GM19324 (cell line): Measurements from ENCODE around the gene PLAAT3.
A peak's percentile ranks its signal among the peaks of the same experiment; 100 is the strongest.
"Not testable (repeated sequence)": the region's sequence is repeated elsewhere in the genome, so short reads cannot be mapped to it uniquely, and the experiment has no call there.

Source experiments
- ATAC-seq: cut with Tn5 transposase; IDR thresholded peaks from one replicate; pipeline ENCODE4 v1.9.1; 2021; ENCODE audit warnings: mild to moderate bottlenecking, moderate library complexity; ENCODE audit not compliant: unreplicated experiment, low FRiP score

Gene PLAAT3

GRCh38 chr11:63572026-63572688, 42.1 kb downstream of the PLAAT3 start:
- ATAC-seq: no peak

DNA sequence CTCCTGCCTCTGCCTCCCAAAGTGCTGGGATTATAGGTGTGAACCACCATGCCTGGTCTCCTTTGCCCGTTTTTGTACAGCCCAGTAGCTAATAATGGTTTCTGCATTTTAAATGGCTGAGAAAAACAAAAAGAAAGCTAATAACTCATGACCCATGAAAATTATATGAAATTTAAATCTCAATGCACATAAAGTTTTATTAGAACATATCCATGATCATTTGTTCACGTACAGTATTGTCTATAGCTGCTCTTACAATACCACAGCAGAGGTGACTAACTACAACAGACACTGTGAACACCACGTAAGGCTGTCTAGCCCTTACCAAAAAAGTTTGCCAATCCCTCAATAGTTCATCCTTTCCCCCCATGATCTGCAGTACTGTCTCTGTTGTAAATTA, 44.7 kb downstream of the PLAAT3 start:
- no peak for ATAC-seq

DNA sequence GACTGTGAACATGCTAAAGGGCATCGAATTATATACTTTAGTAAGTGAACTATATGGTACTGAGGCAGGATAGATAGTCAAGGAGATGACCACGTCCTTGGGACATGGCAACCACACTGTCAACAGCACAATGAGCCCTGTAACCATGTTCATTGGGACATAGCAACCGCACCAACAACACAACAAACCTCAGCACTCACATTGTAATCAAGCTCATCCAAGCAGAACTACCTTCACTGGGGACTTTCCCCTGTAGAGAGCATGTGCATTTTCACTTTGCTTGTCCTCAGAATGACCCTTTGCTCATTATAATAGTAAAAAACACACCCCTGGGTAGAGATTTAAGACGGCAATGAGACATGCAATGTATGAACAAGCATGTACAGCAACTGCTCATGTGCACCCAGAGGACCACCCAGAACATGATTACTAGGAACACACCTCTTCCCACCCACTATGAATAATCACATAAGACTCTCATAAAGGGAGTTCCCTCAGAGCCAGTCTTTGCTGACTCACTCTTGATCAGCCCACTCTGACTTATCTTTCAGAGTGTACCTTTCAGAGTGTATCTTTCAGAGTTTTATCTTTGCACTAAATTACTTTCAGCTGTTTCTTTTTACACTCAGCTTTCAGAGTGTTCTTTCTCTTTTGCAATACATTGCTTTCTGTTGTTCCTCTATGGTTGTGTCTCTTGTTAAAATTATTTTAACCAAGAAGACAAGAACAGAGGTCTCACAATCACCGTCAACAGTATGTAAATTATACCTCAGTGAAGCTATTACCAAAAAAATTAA, 47.0 kb downstream of the PLAAT3 start:
- ATAC-seq: peak; percentile 74

GRCh38 chr11:63564784-63565350, 49.4 kb downstream of the PLAAT3 start:
- no peak for ATAC-seq

GRCh38 chr11:63564056-63564774, 50.0 kb downstream of the PLAAT3 start:
- ATAC-seq: peak; percentile 68

- ATAC-seq: no peak
These were observed 50.8 kb downstream of the PLAAT3 start, which contains the start of gene PLAAT2 for GRCh38 chr11:63563201-63564055. Gene PLAAT2 (minus strand): TSS chr11:63563379. CDS start chr11:63563324, 55 bp downstream.

DNA sequence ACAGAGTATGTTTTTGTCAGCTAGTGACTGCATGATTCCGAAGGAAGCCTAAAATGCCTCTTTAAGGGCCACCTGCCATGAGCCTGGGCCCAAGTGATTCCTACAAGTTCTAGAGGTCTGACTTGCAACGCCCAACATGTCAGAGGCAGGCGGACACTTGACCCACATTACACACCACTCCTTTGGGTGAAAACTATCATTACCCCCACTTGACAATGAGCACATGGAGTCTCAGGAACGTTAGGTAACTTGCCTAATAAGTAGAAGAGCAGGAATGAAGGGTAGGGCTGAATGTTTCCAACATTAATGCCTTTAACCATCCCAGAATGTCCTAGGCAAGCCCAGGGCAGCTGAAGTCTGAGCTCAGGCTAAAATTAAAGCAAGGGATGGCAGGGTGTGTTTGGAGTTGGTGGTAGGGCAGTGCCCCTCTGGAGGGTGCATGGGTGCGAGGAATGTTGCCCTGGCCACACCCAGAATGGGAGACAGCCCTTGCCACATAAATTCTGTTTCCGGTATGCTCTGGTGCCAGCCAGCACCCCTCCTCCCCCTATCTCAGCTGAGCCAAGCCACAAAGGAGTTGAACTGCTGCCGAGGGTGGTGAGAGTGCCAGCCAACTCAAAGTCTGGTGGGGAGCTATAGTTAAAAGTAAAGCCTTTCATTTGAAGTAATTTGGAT, 53.6 kb downstream of the PLAAT3 start:
- ATAC-seq: no peak

- no peak for ATAC-seq
These were observed 55.6 kb downstream of the PLAAT3 start for GRCh38 chr11:63558459-63559157.

DNA sequence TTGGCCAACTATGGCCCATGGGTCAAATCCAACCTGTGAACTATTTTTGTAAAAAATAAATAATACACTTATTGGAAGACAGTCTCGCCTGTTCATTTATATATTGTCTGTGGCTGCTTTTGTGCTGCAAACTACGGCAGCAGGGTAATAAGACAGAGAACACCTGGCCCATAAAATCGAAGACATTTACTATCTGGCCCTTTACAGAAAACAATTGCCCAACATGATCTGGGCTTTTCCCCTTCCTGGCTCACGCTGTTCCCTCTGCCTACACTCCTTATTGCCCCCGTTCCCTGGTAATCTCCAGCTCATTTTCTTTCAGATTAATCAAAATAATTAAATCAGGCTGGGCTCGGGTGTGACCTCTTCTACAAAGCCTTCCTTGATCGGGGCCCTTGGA, 56.7 kb downstream of the PLAAT3 start:
- no peak for ATAC-seq

DNA sequence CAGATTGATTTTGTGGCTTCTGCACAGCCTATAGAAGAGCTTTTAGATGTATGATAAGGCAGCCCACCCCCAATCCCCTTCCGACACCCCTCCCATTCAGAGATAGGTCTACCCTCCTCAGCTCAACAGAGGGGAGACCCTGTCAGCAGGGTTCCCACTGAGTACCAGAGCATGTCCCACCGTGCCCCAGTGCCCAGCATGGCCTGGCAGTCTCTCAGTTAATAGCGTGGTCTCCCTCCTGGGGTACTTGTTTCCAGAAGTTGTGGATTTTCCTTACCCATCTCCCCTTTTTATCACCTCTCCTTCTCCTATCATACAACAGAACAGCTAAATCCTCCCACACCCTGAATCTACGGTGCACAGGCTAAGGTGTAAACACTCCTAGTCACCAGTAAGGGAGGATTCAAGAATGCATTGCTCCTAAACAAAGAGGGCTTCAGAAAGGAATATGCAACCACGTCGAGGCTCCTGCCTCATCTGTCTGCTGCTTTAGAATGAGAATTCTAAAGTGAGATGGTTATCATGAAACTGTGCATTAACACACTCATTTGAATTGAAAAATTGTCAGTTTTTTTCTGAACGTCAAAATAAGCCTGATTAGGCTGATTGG, 57.7 kb downstream of the PLAAT3 start:
- ATAC-seq: no peak

GRCh38 chr11:63554877-63555223, 59.4 kb downstream of the PLAAT3 start:
- no peak for ATAC-seq

- ATAC-seq: no peak
These were observed 60.5 kb downstream of the PLAAT3 start for GRCh38 chr11:63553759-63554158.

DNA sequence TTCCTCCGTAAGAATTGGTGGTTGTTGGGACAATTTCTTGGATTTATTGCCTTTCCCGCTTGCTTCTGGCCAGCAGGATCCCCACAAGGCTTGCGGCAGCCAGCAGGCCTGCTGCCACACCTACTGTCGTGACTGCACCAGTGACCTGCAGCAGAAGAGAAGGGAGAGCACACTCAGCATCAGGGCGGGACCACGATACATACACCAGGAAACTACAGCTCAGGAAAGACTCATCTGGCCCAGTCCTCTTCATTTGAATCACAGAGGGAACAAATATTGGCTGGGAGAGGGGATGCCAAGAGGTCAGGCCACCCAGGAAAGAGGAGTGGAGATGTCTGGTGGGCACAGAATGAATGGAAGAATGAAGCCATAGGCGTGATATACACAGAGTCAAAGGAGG, 61.3 kb downstream of the PLAAT3 start:
- no peak for ATAC-seq

- no peak for ATAC-seq
These were observed 62.4 kb downstream of the PLAAT3 start for GRCh38 chr11:63551889-63552266.

- ATAC-seq: no peak
These were observed 62.9 kb downstream of the PLAAT3 start for GRCh38 chr11:63551091-63551888.

DNA sequence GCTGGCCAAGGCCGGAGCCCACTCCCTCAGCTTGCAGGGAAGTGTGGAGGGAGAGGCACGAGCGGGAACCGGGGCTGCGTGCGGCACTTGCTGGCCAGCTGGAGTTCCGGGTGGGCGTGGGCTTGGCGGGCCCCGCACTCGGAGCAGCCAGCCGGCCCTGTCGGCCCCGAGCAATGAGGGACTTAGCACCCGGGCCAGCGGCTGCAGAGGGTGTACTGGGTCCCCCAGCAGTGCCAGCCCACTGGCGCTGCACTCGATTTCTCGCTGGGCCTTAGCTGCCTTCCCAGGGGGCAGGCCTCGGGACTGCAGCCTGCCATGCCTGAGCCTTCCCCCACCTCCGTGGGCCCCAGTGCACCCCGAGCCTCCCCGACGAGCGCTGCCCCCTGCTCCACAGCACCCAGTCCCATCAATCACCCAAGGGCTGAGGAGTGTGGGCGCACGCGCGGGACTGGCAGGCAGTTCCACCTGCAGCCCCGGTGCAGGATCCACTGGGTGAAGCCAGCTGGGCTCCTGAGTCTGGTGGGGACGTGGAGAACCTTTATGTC, 64.0 kb downstream of the PLAAT3 start:
- ATAC-seq: not testable (repeated sequence)

DNA sequence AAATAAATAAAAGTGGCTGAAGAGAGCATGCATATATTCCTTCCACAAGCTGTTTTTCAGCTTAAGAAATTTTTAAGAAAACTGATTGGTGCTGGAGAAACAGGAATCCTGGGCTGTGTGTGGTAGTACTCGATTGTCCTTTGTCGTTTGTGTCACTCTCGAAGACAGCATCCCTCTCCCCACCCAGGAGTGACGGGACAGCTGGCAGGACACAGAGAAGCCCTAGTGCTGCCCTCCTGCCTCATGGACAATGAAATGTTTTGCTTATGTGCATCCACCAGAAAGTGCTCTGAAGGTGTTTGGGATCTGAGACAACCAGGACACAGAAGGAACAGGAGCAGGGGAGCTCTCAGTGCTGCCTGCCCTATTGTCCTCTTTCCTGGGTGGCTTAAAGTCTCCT, 64.8 kb downstream of the PLAAT3 start:
- ATAC-seq: no peak

DNA sequence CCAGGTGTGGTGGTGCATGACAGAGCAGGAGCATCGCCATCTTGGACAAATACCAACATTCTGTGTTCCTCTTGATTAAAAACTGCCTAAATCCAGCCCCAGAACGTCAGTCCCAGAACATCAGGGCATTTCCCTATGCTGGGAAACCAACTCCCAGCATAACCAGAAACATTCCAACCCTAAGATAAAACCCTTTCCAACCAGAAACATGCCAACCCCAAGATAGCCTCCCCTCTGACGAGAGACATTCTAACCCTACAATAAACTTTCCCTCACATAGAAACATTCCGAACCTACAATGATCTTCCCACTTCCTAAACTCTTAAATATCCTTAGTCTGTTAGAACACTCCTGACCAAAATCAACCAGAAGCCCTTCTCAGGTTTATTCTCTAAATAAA, 66.1 kb downstream of the PLAAT3 start:
- no peak for ATAC-seq
